Breast epithelium (tissue), 3 donors: ENCODE results near the gene SORCS3.

Experiments used
- POLR2A ChIP-seq: fragments of 450-650 bp; IDR thresholded peaks from one replicate; pipeline ENCODE4 v1.6.1; 2016; ENCODE audit warnings: antibody characterized with exemption, mild to moderate bottlenecking, moderate library complexity
- TF ChIP-seq, protein P1 (sequence below), 3 donors: fragments of 450-650 bp; IDR thresholded peaks; one replicate each; pipeline ENCODE4 v1.5.1; 2016 to 2017; ENCODE audit warnings: antibody characterized with exemption in 3 of 3, mild to moderate bottlenecking in 3 of 3, moderate library complexity in 3 of 3

GRCh38 chr10:104664205-104664604, 23.1 kb downstream of the SORCS3 start:
- TF ChIP-seq, protein P1, sequence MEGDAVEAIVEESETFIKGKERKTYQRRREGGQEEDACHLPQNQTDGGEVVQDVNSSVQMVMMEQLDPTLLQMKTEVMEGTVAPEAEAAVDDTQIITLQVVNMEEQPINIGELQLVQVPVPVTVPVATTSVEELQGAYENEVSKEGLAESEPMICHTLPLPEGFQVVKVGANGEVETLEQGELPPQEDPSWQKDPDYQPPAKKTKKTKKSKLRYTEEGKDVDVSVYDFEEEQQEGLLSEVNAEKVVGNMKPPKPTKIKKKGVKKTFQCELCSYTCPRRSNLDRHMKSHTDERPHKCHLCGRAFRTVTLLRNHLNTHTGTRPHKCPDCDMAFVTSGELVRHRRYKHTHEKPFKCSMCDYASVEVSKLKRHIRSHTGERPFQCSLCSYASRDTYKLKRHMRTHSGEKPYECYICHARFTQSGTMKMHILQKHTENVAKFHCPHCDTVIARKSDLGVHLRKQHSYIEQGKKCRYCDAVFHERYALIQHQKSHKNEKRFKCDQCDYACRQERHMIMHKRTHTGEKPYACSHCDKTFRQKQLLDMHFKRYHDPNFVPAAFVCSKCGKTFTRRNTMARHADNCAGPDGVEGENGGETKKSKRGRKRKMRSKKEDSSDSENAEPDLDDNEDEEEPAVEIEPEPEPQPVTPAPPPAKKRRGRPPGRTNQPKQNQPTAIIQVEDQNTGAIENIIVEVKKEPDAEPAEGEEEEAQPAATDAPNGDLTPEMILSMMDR (IDR thresholded peaks at IDR 0.05): no peak
- no peak for TF ChIP-seq POLR2A
